Endothelial cell of coronary artery (primary cell): Measurements from ENCODE around the gene AEBP2. TPM values are rescaled to one million over a fixed set of nuclear protein-coding genes. Genes with fewer than 3 reads are reported as not detected.

Experiments used
- total RNA-seq: library from RNA; depleted of rRNA; stranded (reverse); fragments of >200 nt; gene quantifications from 2 replicates; pipeline ENCODE4 v1.2.3, GENCODE V29; 2014

AEBP2 gene, protein sequence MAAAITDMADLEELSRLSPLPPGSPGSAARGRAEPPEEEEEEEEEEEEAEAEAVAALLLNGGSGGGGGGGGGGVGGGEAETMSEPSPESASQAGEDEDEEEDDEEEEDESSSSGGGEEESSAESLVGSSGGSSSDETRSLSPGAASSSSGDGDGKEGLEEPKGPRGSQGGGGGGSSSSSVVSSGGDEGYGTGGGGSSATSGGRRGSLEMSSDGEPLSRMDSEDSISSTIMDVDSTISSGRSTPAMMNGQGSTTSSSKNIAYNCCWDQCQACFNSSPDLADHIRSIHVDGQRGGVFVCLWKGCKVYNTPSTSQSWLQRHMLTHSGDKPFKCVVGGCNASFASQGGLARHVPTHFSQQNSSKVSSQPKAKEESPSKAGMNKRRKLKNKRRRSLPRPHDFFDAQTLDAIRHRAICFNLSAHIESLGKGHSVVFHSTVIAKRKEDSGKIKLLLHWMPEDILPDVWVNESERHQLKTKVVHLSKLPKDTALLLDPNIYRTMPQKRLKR
- 15.2 and 21.2 TPM in 2 replicates for total RNA-seq

DNA sequence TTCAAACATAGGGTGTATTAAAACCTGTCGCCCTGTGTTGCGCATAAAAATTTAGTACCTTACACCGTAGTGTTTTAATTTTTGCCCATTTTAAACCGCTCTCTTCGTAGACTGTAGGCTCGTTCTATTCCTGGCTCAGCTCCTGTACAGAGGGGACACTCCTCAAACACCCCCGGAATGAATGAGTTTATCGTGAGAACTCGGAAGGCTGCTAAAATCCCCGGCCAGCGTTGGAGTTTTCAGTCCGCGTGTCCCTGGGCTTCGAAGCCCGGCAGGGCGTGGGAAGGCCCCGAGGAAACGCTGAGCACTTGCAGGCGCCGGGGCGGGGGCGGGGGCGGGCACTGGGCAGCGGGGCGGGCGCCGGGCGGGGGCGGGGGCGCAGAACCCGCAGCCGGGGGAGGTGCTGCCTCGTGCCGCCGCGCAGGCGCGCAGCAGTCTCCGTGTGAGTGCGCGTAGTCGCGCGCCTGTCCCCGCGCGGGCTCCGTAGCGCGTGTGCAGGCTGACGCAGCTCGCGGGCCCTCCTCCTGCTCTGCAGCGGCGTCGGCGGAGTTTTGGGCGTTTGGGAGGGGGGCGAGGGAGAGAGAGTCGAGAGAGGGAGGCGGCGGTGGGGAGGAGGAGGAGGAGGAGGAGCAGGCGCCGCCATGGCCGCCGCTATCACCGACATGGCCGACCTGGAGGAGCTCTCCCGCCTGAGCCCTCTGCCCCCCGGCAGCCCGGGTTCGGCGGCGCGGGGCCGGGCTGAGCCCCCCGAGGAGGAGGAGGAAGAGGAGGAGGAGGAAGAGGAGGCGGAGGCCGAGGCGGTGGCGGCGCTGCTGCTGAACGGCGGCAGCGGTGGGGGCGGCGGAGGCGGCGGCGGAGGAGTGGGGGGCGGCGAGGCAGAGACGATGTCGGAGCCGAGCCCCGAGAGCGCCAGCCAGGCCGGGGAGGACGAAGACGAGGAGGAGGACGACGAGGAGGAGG lies at the start of gene AEBP2:
Gene AEBP2 (plus strand): TSS at position 434 of the 960 bp plus-strand sequence. CDS start 208 bp downstream, at position 642.

